SK-N-MC (cell line): ENCODE measurements around the gene NVL.

Experiments used
- EZH2 ChIP-seq: fragments of 200-600 bp; sonication (generic); IDR thresholded peaks from one replicate; pipeline ENCODE4 v1.6.1; 2017; ENCODE audit warnings: antibody characterized with exemption
- POLR2AphosphoS5 ChIP-seq: IDR thresholded peaks from 2 replicates; pipeline ENCODE4 v1.6.1; 2012; ENCODE audit warnings: mild to moderate bottlenecking, low read depth, low read length, borderline replicate concordance

- no peak for TF ChIP-seq EZH2
- TF ChIP-seq POLR2AphosphoS5 = no peak
Measured at GRCh38 chr1:224271106-224271505, 58.9 kb downstream of the NVL start.
